LNCaP clone FGC (cell line): ENCODE data around the gene NALCN.

ENCODE experiments used
- DNase-seq: peaks from one replicate; pipeline ENCODE4 v3.0.0-alpha.2; 2011; ENCODE audit warnings: low read depth
- H3K4me3 ChIP-seq: 2 replicates; pipeline ENCODE4 v1.5.1; 2011; ENCODE audit warnings: mild to moderate bottlenecking, low read depth, low read length, control low read depth
- CTCF ChIP-seq: IDR thresholded peaks from 2 replicates; pipeline ENCODE4 v1.5.1; 2012; ENCODE audit warnings: mild to moderate bottlenecking; ENCODE audit not compliant: control insufficient read depth, insufficient read depth; ENCODE audit errors: extremely low read depth

NALCN gene

GRCh38 chr13:101185606-101186005, 230.7 kb downstream of the NALCN start:
- no peak for DNase-seq
- TF ChIP-seq CTCF: no peak

GRCh38 chr13:101181076-101181685, 235.1 kb downstream of the NALCN start:
- no peak for DNase-seq
- H3K4me3 ChIP-seq: no peak overlapping the region
- TF ChIP-seq CTCF: no peak

More at GRCh38 chr13:101185606-101186005, 230.7 kb downstream of the NALCN start:
- no peak overlapping the region for H3K4me3 ChIP-seq

- DNase-seq: no peak
- H3K4me3 ChIP-seq: no peak overlapping the region
- TF ChIP-seq CTCF: no peak
Observed at GRCh38 chr13:101179021-101179420, 237.3 kb downstream of the NALCN start.

GRCh38 chr13:101178406-101178805, 237.9 kb downstream of the NALCN start:
- no peak for TF ChIP-seq CTCF
- H3K4me3 ChIP-seq: no peak overlapping the region
- DNase-seq: no peak

GRCh38 chr13:101170306-101170705, 246.0 kb downstream of the NALCN start:
- no peak for TF ChIP-seq CTCF
- H3K4me3 ChIP-seq: no peak overlapping the region
- no peak for DNase-seq

- no peak for TF ChIP-seq CTCF
- no peak for DNase-seq
- H3K4me3 ChIP-seq: no peak overlapping the region
Observed at GRCh38 chr13:101157261-101157660, 259.0 kb downstream of the NALCN start.

GRCh38 chr13:101155920-101156319, 260.4 kb downstream of the NALCN start:
- 0 out of 2 replicates have a peak, but pooled peaks have one; percentile 29 for TF ChIP-seq CTCF
- DNase-seq: no peak
- H3K4me3 ChIP-seq: no peak overlapping the region
